Measurements from ENCODE around the gene TAS2R14. TPM values are rescaled to one million over a fixed set of nuclear protein-coding genes. Genes with fewer than 3 reads are reported as not detected.

TAS2R14 gene
- total and polyA plus RNA-seq, 2 of the 13 experiments (the other 11 are each of a cell fraction or from before 2014, with no cell fraction given) = 1.1 to 2.3 TPM

GRCh38 chr12:10891937-10892336, 47.1 kb downstream of the TAS2R14 start (continued):
- TF ChIP-seq, protein P1, sequence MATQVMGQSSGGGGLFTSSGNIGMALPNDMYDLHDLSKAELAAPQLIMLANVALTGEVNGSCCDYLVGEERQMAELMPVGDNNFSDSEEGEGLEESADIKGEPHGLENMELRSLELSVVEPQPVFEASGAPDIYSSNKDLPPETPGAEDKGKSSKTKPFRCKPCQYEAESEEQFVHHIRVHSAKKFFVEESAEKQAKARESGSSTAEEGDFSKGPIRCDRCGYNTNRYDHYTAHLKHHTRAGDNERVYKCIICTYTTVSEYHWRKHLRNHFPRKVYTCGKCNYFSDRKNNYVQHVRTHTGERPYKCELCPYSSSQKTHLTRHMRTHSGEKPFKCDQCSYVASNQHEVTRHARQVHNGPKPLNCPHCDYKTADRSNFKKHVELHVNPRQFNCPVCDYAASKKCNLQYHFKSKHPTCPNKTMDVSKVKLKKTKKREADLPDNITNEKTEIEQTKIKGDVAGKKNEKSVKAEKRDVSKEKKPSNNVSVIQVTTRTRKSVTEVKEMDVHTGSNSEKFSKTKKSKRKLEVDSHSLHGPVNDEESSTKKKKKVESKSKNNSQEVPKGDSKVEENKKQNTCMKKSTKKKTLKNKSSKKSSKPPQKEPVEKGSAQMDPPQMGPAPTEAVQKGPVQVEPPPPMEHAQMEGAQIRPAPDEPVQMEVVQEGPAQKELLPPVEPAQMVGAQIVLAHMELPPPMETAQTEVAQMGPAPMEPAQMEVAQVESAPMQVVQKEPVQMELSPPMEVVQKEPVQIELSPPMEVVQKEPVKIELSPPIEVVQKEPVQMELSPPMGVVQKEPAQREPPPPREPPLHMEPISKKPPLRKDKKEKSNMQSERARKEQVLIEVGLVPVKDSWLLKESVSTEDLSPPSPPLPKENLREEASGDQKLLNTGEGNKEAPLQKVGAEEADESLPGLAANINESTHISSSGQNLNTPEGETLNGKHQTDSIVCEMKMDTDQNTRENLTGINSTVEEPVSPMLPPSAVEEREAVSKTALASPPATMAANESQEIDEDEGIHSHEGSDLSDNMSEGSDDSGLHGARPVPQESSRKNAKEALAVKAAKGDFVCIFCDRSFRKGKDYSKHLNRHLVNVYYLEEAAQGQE (IDR thresholded peaks at IDR 0.05; ENCODE audit: borderline replicate concordance in 1 of 2, low read depth in 1 of 2, low read length in 2 of 2) = peak in 1 of 2 experiments; percentile 72; a peak in 1 of 4 replicates
- TF ChIP-seq SMAD9 (CRISPR knock-in tag; IDR thresholded peaks at IDR 0.05) (no peak), ZFP36L2 (CRISPR knock-in tag; IDR thresholded peaks at IDR 0.05) (no peak), CCDC6 (CRISPR knock-in tag; IDR thresholded peaks at IDR 0.05) (no peak), ZNF605 (CRISPR knock-in tag; IDR thresholded peaks at IDR 0.05) (0 out of 2 replicates have a peak, but pooled peaks have one; percentile 35), ZBTB10 (CRISPR knock-in tag; IDR thresholded peaks at IDR 0.05; ENCODE audit: borderline replicate concordance) (no peak), ZNF44 (CRISPR knock-in tag; IDR thresholded peaks at IDR 0.05) (0 out of 2 replicates have a peak, but pooled peaks have one; percentile 40), POLR2AphosphoS5 (IDR thresholded peaks at IDR 0.05; ENCODE audit: low read depth, low read length) (peak; percentile 35; the same call in 1 of the 2 replicates), HIC2 (CRISPR knock-in tag; IDR thresholded peaks at IDR 0.05; ENCODE audit: low read depth) (peak; percentile 72), TGIF2 (CRISPR knock-in tag; IDR thresholded peaks at IDR 0.05) (no peak; the same call in 1 of the 2 replicates), CREB1 (IDR thresholded peaks at IDR 0.05) (no peak), CREB1 (CRISPR knock-in tag; IDR thresholded peaks at IDR 0.05) (peak; percentile 85), CHD4 (IDR thresholded peaks at IDR 0.05; ENCODE audit: borderline replicate concordance, low read length) (no peak), PAWR (CRISPR knock-in tag; IDR thresholded peaks at IDR 0.05; ENCODE audit: borderline replicate concordance) (no peak), MYNN (CRISPR knock-in tag; IDR thresholded peaks at IDR 0.05; ENCODE audit: low read depth) (no peak), NR2F6 (IDR thresholded peaks at IDR 0.05) (peak; percentile 78; the same call in 1 of the 2 replicates), NR2F6 (CRISPR knock-in tag; IDR thresholded peaks at IDR 0.05) (peak; percentile 92), SSRP1 (CRISPR knock-in tag; IDR thresholded peaks at IDR 0.05) (no peak), ZNF124 (CRISPR knock-in tag; IDR thresholded peaks at IDR 0.05) (peak; percentile 93), SRSF1 (optimal IDR thresholded peaks at IDR 0.05; ENCODE audit: low read depth, low read length) (no peak), JARID2 (CRISPR knock-in tag; IDR thresholded peaks at IDR 0.05; ENCODE audit: insufficient replicate concordance) (no peak), SMC3 (IDR thresholded peaks at IDR 0.05; ENCODE audit: low read length) (peak; percentile 4; the same call in 1 of the 2 replicates), KLF9 (CRISPR knock-in tag; IDR thresholded peaks at IDR 0.05; ENCODE audit: low read depth) (no peak), ZNF496 (CRISPR knock-in tag; IDR thresholded peaks at IDR 0.05; ENCODE audit: insufficient replicate concordance) (no peak)
